ENCODE measurements around the gene C17orf107. TPM values are rescaled to one million over a fixed set of nuclear protein-coding genes. Genes with fewer than 3 reads are reported as not detected.
A peak's percentile ranks its signal among the peaks of the same experiment; 100 is the strongest.

The C17orf107 gene
- total RNA-seq, 1 donor from 2014 or later = 1.6 TPM

DNA sequence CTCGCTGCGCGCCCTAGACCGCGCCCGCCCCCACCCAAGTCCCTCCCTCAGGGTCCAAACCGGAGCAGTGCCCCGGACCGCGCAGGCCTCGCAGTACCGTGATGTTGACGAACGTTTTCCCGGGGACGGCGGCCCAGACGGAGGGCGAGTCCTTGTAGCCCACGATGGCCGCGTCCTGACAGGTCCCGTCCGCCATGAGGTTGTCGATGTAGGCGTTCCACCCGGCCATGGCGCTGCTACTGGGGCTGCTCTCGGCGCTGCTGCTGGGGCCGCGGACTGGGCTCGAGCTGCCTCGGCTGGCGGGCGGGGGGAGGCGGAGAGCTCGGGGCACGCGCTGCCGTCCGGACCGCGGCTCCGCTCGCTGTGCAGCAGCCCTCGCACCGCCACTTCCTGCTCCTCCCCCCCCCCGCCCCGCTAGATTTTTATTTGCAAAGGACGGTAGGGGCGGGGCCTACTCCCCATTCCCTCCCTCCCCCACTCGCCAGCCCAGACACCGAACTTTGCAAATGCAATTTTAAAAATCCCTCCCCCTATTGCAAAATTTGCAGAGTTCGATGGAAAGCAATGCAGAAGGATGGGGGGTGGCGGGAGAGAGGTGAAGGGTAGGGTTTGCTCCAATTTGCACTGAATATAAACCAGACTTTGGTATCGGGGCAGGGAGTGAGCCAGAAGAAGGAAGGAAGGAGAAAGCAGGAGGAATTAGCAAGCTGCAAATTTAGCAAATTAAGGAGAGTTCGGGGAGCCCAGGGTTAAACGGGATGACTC is 49.0 kb downstream of the C17orf107 start, which contains the start of gene PFN1:
Gene PFN1 (minus strand): TSS at position 365 of the 765 bp plus-strand sequence. CDS start 136 bp downstream, at position 229.
- DNase-seq (ENCODE audit: low read depth in 2 of 2) = peak; percentile 90 to 95

DNA sequence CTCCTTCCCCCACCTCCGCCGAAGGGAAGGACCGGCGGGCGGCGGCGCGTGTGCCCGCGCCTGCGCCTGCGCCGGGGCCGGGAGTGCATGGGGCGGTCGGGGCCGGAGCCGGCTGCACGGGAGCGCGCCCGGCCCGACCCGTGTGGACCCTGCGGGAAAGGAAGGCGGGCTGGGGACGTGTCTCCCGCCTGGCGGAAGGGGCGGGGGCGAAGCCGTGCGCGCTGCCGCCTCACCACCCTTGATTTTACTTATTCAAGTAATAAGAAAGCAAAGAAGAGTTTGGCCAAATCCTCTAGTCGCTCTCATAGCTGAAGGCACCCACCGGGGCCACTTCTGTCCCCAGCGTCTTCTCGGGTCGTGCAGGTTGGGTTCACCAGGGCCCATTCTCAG is 49.6 kb downstream of the C17orf107 start:
- DNase-seq (ENCODE audit: low read depth in 2 of 2) = peak; percentile 89

DNA sequence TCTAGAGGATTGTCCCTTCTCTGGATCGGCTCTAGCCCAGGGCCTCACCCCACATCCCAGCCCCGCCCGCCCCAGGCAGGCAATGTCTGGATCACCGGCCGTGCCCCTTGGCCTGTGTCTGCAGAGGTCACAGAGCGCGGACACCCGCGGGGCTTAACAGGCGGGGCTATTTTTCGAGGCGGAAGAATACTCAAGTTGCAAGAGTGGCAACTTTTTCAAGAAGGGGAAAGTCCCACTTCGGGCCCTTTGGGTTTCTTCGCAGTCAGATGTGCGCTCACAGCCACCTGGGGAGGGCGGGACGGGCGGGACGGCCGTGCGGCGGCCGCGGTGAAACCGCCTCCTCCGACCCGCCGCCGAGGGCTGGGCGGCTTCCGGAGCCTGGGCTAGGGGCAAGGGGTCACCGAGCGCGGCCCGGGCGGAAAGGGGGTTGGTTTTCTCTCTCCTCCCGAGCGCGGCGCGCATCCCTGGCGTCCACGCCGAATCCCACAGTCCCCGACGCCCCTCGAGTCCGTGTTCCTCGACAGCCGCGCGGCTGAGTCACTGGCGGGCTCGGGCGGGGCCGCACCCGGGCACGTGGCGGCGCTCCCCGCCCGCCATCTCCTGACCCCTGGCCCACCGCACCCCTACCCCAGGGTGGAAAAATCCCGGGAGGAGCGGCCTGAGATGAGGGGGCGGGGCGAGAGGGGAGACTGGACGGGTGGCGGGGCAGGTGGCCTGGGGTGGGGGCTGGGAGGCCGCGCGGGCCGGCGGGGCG is 50.2 kb downstream of the C17orf107 start:
- peak; percentile 42 to 74 for DNase-seq (ENCODE audit: low read depth in 2 of 2)

DNA sequence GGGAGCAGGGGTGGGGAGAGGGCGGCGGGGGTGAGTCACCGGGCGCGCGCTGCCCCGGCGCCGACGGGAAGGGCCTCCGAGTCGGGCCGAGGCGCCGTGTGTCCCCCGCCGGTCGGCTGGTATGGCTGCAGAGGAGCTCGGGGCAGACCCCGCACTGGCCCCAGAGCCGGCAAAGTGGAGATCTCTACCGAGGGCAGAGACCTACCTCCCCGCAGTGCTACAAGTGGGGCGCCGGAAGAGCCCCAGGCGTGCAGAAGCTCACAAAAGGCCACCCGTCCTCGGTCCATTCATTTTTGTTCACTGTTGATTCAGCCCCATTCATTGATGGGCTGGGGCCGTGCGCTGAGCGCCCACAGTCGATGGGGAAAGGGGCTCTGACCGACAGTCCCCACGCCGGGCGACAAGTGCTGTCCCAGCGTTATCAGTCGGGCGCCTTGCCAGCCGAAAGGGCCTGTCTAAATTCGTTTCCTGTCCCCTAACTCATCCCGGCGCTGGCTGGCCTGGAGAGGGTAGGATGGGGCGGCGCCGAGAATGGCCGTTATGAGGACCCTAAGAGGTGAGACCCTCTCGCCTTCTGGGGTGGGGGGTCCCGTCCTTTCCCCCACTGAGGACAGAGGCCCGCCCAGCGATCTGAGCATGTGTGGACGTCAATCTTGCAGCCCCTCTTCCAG is 50.9 kb downstream of the C17orf107 start:
- peak; percentile 50 to 57 for DNase-seq (ENCODE audit: low read depth in 2 of 2)

DNA sequence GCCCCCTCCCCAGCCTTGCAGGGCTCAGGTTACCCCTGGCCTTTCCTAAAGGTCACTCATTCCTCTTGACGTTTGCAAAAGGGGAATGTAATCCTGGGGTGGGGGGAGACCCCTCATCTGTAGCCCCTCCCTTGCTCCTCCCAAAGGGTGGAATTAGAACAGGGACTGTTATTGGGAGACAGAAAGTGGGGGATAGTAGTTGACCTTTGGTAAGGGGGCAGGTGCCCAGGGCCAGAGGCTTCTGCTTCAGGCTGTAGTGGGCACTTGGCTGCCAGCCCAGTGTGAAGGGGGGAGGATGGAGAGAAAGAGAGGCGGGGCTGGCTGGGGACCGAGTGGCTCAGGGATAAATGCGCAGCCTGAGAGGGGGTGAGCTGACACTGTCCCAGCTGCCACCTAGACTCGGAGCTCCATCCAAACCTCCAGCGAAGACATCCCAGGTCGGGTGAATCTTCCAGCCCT is 51.4 kb downstream of the C17orf107 start, which contains the start of gene ENO3:
Gene ENO3 (plus strand): TSS at position 374 of the 459 bp plus-strand sequence. CDS start 711 bp downstream, outside the sequence.
- DNase-seq (ENCODE audit: low read depth in 2 of 2) = no peak

DNA sequence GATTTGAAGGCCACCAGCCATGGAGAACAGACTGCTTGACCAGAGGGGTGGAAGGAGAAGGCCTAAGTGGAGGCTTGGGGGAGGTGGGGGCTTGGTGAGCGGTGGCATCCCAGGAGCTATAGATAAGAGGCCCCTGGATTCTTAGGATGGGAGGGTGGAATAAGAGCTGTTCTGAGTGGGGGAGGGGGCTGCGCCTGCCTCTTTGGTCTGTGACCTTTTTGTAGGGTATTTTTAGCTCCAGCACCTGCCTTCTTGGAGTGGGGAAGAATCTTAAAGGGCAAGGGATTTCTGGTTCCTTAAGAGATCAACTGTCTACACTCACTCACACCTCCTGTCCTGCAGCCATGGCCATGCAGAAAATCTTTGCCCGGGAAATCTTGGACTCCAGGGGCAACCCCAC is 52.1 kb downstream of the C17orf107 start:
- DNase-seq (ENCODE audit: low read depth in 2 of 2) = no peak

Other genes with a start within 250 kb of the C17orf107 start
- 7.6 and 9.1 TPM in 2 replicates for gene PELP1, start 195.4 kb upstream of the C17orf107 start, total RNA-seq
- 4.2 and 4.8 TPM in 2 replicates for gene ARRB2, start 188.9 kb upstream of the C17orf107 start, total RNA-seq
- 9.2 and 11.1 TPM in 2 replicates for gene MED11, start 168.1 kb upstream of the C17orf107 start, total RNA-seq
- gene ZMYND15, start 159.7 kb upstream of the C17orf107 start, total RNA-seq = under 0.01 TPM in 1 of 2 replicates, not detected in the other
- 1.1 and 1.6 TPM in 2 replicates for gene CXCL16, start 159.6 kb upstream of the C17orf107 start, total RNA-seq
- not detected in 2 replicates for gene TM4SF5, start 127.7 kb upstream of the C17orf107 start, total RNA-seq
- gene VMO1, start 113.2 kb upstream of the C17orf107 start, total RNA-seq = 0.22 TPM in 1 of 2 replicates, not detected in the other
- not detected in 2 replicates for gene GLTPD2, start 110.6 kb upstream of the C17orf107 start, total RNA-seq
- 182 and 183 TPM in 2 replicates for gene PSMB6, start 103.4 kb upstream of the C17orf107 start, total RNA-seq
- 23.8 TPM in 2 replicates for gene PLD2, start 92.4 kb upstream of the C17orf107 start, total RNA-seq
- 17.9 and 26.0 TPM in 2 replicates for gene MINK1, start 66.2 kb upstream of the C17orf107 start, total RNA-seq
- gene CHRNE, start 3.6 kb downstream of the C17orf107 start, total RNA-seq = 0.65 and 1.4 TPM in 2 replicates
- gene GP1BA, start 32.7 kb downstream of the C17orf107 start, total RNA-seq = not detected in 2 replicates
- gene SLC25A11, start 40.5 kb downstream of the C17orf107 start, total RNA-seq = 38.4 and 57.3 TPM in 2 replicates
- gene RNF167, start 40.7 kb downstream of the C17orf107 start, total RNA-seq = 13.5 and 23.2 TPM in 2 replicates
- 280 and 359 TPM in 2 replicates for gene PFN1, start 49.0 kb downstream of the C17orf107 start, total RNA-seq
- gene ENO3, start 51.6 kb downstream of the C17orf107 start, total RNA-seq = 1.1 and 2.6 TPM in 2 replicates
- 47.3 and 51.2 TPM in 2 replicates for gene SPAG7, start 68.3 kb downstream of the C17orf107 start, total RNA-seq
- 2.6 and 7.9 TPM in 2 replicates for gene CAMTA2, start 88.1 kb downstream of the C17orf107 start, total RNA-seq
- gene INCA1, start 98.0 kb downstream of the C17orf107 start, total RNA-seq = 0.22 and 0.40 TPM in 2 replicates
- 56.0 and 78.2 TPM in 2 replicates for gene KIF1C, start 98.4 kb downstream of the C17orf107 start, total RNA-seq
- gene SLC52A1, start 135.9 kb downstream of the C17orf107 start, total RNA-seq = under 0.01 and 0.22 TPM in 2 replicates
- gene ZFP3, start 178.9 kb downstream of the C17orf107 start, total RNA-seq = 0.87 and 1.8 TPM in 2 replicates
- gene ZNF232, start 212.3 kb downstream of the C17orf107 start, total RNA-seq = 4.6 and 4.8 TPM in 2 replicates
- under 0.01 TPM in 1 of 2 replicates, not detected in the other for gene USP6, start 216.5 kb downstream of the C17orf107 start, total RNA-seq